CD14-positive monocyte (primary cell): ENCODE data around the gene UBE2E2. TPM values are rescaled to one million over a fixed set of nuclear protein-coding genes. Genes with fewer than 3 reads are reported as not detected.

Source experiments
- DNase-seq, 3 donors: peaks; one replicate each; pipeline ENCODE4 v3.0.0-alpha.2; 2011 to 2022
- H2AFZ ChIP-seq: 2 replicates; pipeline ENCODE4 v1.6.0; 2012; ENCODE audit warnings: mild to moderate bottlenecking, low read depth, low read length, inconsistent platforms; ENCODE audit not compliant: insufficient read depth, poor library complexity, severe bottlenecking
- H3K27ac ChIP-seq, 2 donors: 1 replicate in 1 of 2; 2 replicates in 1 of 2; pipeline ENCODE4 v1.5.1; 2012 to 2013; ENCODE audit warnings: low read length in 2 of 2, control low read depth in 1 of 2, inconsistent platforms in 1 of 2, low read depth in 1 of 2, mild to moderate bottlenecking in 1 of 2
- H3K27me3 ChIP-seq, 2 donors: one replicate each; pipeline versions ENCODE4 v1.6.0 to v1.6.1; 2011 to 2013; ENCODE audit warnings: low read length in 2 of 2; ENCODE audit not compliant: control insufficient read depth in 2 of 2, insufficient read depth in 2 of 2
- H3K36me3 ChIP-seq, 2 donors: replicated peaks in 1 of 2; 1 replicate in 1 of 2; 2 replicates in 1 of 2; pipeline versions ENCODE4 v1.5.1 to v1.6.1; 2012 to 2013; ENCODE audit warnings: low read length in 2 of 2, control low read depth in 1 of 2, inconsistent platforms in 1 of 2, mild to moderate bottlenecking in 1 of 2; ENCODE audit not compliant: insufficient read depth in 2 of 2, control insufficient read depth in 1 of 2
- H3K4me1 ChIP-seq, 2 donors: 1 replicate in 1 of 2; 2 replicates in 1 of 2; pipeline versions ENCODE4 v1.5.1 to v1.6.1; 2012 to 2013; ENCODE audit warnings: low read length in 2 of 2, control low read depth in 1 of 2, inconsistent platforms in 1 of 2, mild to moderate bottlenecking in 1 of 2, moderate library complexity in 1 of 2; ENCODE audit not compliant: insufficient read depth in 2 of 2, control insufficient read depth in 1 of 2
- H3K4me2 ChIP-seq: replicated peaks from 2 replicates; pipeline ENCODE3; 2012; ENCODE audit warnings: low read length, moderate library complexity, mild to moderate bottlenecking; ENCODE audit not compliant: poor library complexity, severe bottlenecking; ENCODE audit errors: extremely low read depth
- H3K4me3 ChIP-seq, 3 experiments: fragments of 200-600 bp in 1 of 3; sonication (generic) in 1 of 3; replicated peaks in 1 of 3; 1 replicate in 2 of 3; 2 replicates in 1 of 3; pipeline ENCODE4 v1.5.1; 2011 to 2013; ENCODE audit warnings: low read length in 3 of 3, mild to moderate bottlenecking in 3 of 3, control low read depth in 2 of 3, low read depth in 2 of 3, inconsistent platforms in 1 of 3, moderate library complexity in 1 of 3
- H3K79me2 ChIP-seq: 2 replicates; pipeline ENCODE4 v1.6.0; 2012; ENCODE audit warnings: mild to moderate bottlenecking, control low read depth, inconsistent platforms, low read length, moderate library complexity; ENCODE audit not compliant: insufficient read depth
- H3K9ac ChIP-seq: 2 replicates; pipeline ENCODE4 v1.6.0; 2017; ENCODE audit warnings: low read length, mild to moderate bottlenecking; ENCODE audit not compliant: insufficient read depth, poor library complexity, severe bottlenecking
- H3K9me3 ChIP-seq, 2 donors: replicated peaks in 1 of 2; 1 replicate in 1 of 2; 2 replicates in 1 of 2; pipeline versions ENCODE4 v1.5.1 to v1.6.1; 2012 to 2013; ENCODE audit warnings: low read length in 2 of 2, control low read depth in 1 of 2; ENCODE audit not compliant: control insufficient read depth in 1 of 2, insufficient read depth in 1 of 2
- H4K20me1 ChIP-seq: 2 replicates; pipeline ENCODE4 v1.6.0; 2012; ENCODE audit warnings: mild to moderate bottlenecking, low read length, control low read depth, moderate library complexity; ENCODE audit not compliant: insufficient read depth
- H3K27ac Mint-ChIP-seq, 7 donors: one replicate each; pipeline ENCODE4 v1.8.0; 2020; ENCODE audit warnings: mild to moderate bottlenecking in 7 of 7, mixed read lengths in 7 of 7, moderate library complexity in 6 of 7, inconsistent platforms in 2 of 7
- H3K27me3 Mint-ChIP-seq, 3 donors: one replicate each; pipeline ENCODE4 v1.8.0; 2021 to 2022; ENCODE audit warnings: low read depth in 3 of 3, mild to moderate bottlenecking in 3 of 3, mixed read lengths in 3 of 3, moderate library complexity in 3 of 3, inconsistent platforms in 1 of 3
- H3K36me3 Mint-ChIP-seq, 2 donors: one replicate each; pipeline ENCODE4 v1.8.0; 2020; ENCODE audit warnings: mixed read lengths in 2 of 2, inconsistent platforms in 1 of 2, mild to moderate bottlenecking in 1 of 2
- H3K4me1 Mint-ChIP-seq: one replicate; pipeline ENCODE4 v1.8.0; 2020; ENCODE audit warnings: mild to moderate bottlenecking, mixed read lengths
- H3K4me3 Mint-ChIP-seq, 2 donors: one replicate each; pipeline ENCODE4 v1.8.0; 2020; ENCODE audit warnings: mild to moderate bottlenecking in 2 of 2, mixed read lengths in 2 of 2, moderate library complexity in 1 of 2
- H3K9me3 Mint-ChIP-seq, 7 donors: one replicate each; pipeline ENCODE4 v1.8.0; 2020 to 2022; ENCODE audit warnings: mixed read lengths in 7 of 7, mild to moderate bottlenecking in 6 of 7, moderate library complexity in 6 of 7, inconsistent platforms in 2 of 7
- CTCF ChIP-seq: fragments of 200-600 bp; IDR thresholded peaks from one replicate; pipeline ENCODE4 v1.8.0; 2022; ENCODE audit warnings: antibody characterized with exemption, mild to moderate bottlenecking
- WGBS: methylation state at CpG from one replicate; pipeline ENCODE4 v1.1.5; 2013; ENCODE audit warnings: missing lambda C conversion rate; ENCODE audit not compliant: insufficient coverage; 5-methylcytosine and 5-hydroxymethylcytosine counted together
- intact Hi-C, 2 donors: fragments of 100-400 bp; cut with micrococcal nuclease; formaldehyde crosslinking; loops; one replicate each; pipeline versions ENCODE4 v1.15.0 to v1.15.1; 2023
- polyA plus RNA-seq, 3 donors: library from polyadenylated mRNA; depleted of rRNA in 1 of 3; unstranded in 2 of 3; stranded (reverse) in 1 of 3; fragments of 300-500 nt in 2 of 3; fragments of >200 nt in 1 of 3; fragmentation: Illumina TruSeq in 2 of 3; gene quantifications; 1 replicate in 2 of 3; 2 replicates in 1 of 3; pipeline ENCODE4 v1.2.3, GENCODE V29; 2012 to 2021

UBE2E2 gene
- polyA plus RNA-seq, 3 donors: 25.8 to 78.0 (median 66.3) TPM

GRCh38 chr3:23232854-23233253, 29.7 kb downstream of the UBE2E2 start:
- Histone ChIP-seq H2AFZ (no peak overlapping the region), H3K4me3 (no peak overlapping the region), H4K20me1 (peaks cover 68% of the 10 kb centered on the region), H3K27ac (no peak overlapping the region), H3K9ac (no peak overlapping the region), H3K79me2 (peaks cover 66% of the 10 kb centered on the region), H3K4me2 (no peak overlapping the region), H3K4me1 (no peaks in the 10 kb centered on the region), H3K9me3 (peaks cover 0 to 3% of the 10 kb centered on the region in 2 donors), H3K27me3 (no peaks in the 10 kb centered on the region), H3K36me3 (no peaks in the 10 kb centered on the region)
- no peak for TF ChIP-seq CTCF
- H3K4me3 Mint-ChIP-seq: no peak overlapping the region
- no peaks in the 10 kb centered on the region for H3K27me3 Mint-ChIP-seq
- WGBS: 100% methylated on average over 1 of the region's 1 CpG
- H3K36me3 Mint-ChIP-seq: no peaks in the 10 kb centered on the region
- intact Hi-C loops: no loop called here
- DNase-seq: no peak
- peak overlapping the region in 2 of 7 donors; percentile 2 to 8 for H3K27ac Mint-ChIP-seq
- peaks cover 19% of the 10 kb centered on the region for H3K4me1 Mint-ChIP-seq
- H3K9me3 Mint-ChIP-seq: peaks cover 0 to 10% (median 8%) of the 10 kb centered on the region in 7 donors

GRCh38 chr3:23235264-23235663, 32.1 kb downstream of the UBE2E2 start:
- Histone ChIP-seq H3K27me3 (no peaks in the 10 kb centered on the region), H3K4me2 (no peak overlapping the region), H3K79me2 (peaks cover 62% of the 10 kb centered on the region), H3K27ac (no peak overlapping the region), H3K4me1 (peaks cover 15 to 20% of the 10 kb centered on the region in 2 donors), H3K36me3 (no peaks in the 10 kb centered on the region), H3K9ac (no peak overlapping the region), H2AFZ (no peak overlapping the region), H3K4me3 (no peak overlapping the region), H4K20me1 (peaks cover 74% of the 10 kb centered on the region), H3K9me3 (peaks cover 0 to 3% of the 10 kb centered on the region in 2 donors)
- intact Hi-C loops: no loop called here
- WGBS: 100% methylated on average over 1 of the region's 1 CpG
- Mint-ChIP-seq H3K4me1 (peaks cover 40% of the 10 kb centered on the region), H3K9me3 (peaks cover 0 to 10% (median 6%) of the 10 kb centered on the region in 7 donors), H3K27me3 (no peaks in the 10 kb centered on the region), H3K4me3 (no peak overlapping the region), H3K27ac (no peak overlapping the region), H3K36me3 (no peaks in the 10 kb centered on the region)
- no peak for TF ChIP-seq CTCF
- DNase-seq: no peak
